ENCODE results near the gene MMP14.

DNA sequence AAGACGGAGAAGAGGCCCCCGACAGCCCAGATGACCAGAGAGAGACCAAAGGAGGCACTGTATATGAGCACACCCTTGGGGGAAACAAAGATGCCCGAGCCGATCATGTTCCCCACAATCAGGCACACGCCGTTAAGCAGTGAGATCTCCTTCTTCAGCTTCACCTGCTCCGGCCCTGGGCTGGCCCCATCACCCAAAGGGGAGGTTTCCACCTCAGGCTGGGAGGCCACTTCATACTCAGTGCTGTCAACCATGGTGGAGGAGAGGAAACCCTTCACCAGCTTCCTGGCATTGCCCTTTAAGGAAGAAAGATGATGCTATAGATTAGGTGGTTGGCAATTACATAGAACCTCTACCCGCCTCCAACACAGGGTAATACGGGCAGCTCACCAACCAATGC, 23.2 kb upstream of the MMP14 start:
- TF ChIP-seq, protein P1, sequence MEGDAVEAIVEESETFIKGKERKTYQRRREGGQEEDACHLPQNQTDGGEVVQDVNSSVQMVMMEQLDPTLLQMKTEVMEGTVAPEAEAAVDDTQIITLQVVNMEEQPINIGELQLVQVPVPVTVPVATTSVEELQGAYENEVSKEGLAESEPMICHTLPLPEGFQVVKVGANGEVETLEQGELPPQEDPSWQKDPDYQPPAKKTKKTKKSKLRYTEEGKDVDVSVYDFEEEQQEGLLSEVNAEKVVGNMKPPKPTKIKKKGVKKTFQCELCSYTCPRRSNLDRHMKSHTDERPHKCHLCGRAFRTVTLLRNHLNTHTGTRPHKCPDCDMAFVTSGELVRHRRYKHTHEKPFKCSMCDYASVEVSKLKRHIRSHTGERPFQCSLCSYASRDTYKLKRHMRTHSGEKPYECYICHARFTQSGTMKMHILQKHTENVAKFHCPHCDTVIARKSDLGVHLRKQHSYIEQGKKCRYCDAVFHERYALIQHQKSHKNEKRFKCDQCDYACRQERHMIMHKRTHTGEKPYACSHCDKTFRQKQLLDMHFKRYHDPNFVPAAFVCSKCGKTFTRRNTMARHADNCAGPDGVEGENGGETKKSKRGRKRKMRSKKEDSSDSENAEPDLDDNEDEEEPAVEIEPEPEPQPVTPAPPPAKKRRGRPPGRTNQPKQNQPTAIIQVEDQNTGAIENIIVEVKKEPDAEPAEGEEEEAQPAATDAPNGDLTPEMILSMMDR (conservative IDR thresholded peaks at IDR 0.05; ENCODE audit: low read length), result no peak
- no peak for TF ChIP-seq EZH2phosphoT487 (IDR thresholded peaks at IDR 0.05; ENCODE audit: borderline replicate concordance, low read depth, low read length)
